Measurements from ENCODE around the gene CLSTN3. TPM values are rescaled to one million over a fixed set of nuclear protein-coding genes. Genes with fewer than 3 reads are reported as not detected.
"Not testable (repeated sequence)": the region's sequence is repeated elsewhere in the genome, so short reads cannot be mapped to it uniquely, and the experiment has no call there.

Gene CLSTN3
- total RNA-seq, 2 donors from 2014 or later = 6.1 to 8.3 TPM

- Histone ChIP-seq H3K36me3 (no peaks in the 10 kb centered on the region), H3K4me3 (no peak overlapping the region), H3K4me1 (no peaks in the 10 kb centered on the region), H3K27ac (no peak overlapping the region), H3K9me3 (no peaks in the 10 kb centered on the region), H3K27me3 (no peaks in the 10 kb centered on the region)
- TF ChIP-seq CTCF (IDR thresholded peaks at IDR 0.05) = no peak
- DNase-seq (ENCODE audit: low spot score) = no peak
Observed at GRCh38 chr12:7176595-7176994, 46.4 kb downstream of the CLSTN3 start.

- Histone ChIP-seq H3K27ac (no peak overlapping the region), H3K36me3 (no peaks in the 10 kb centered on the region), H3K4me1 (no peaks in the 10 kb centered on the region), H3K27me3 (no peaks in the 10 kb centered on the region), H3K4me3 (no peak overlapping the region), H3K9me3 (no peaks in the 10 kb centered on the region)
- no peak for TF ChIP-seq CTCF (IDR thresholded peaks at IDR 0.05)
- no peak for DNase-seq (ENCODE audit: low spot score)
Observed at GRCh38 chr12:7178481-7178880, 48.3 kb downstream of the CLSTN3 start.

- H3K4me3 ChIP-seq = no peak overlapping the region
- H3K36me3 ChIP-seq = no peaks in the 10 kb centered on the region
- DNase-seq (ENCODE audit: low spot score) = no peak
- no peaks in the 10 kb centered on the region for H3K27me3 ChIP-seq
- no peaks in the 10 kb centered on the region for H3K9me3 ChIP-seq
- no peaks in the 10 kb centered on the region for H3K4me1 ChIP-seq
- H3K27ac ChIP-seq = no peak overlapping the region
- TF ChIP-seq CTCF (IDR thresholded peaks at IDR 0.05) = no peak
Observed at GRCh38 chr12:7180685-7181084, 50.5 kb downstream of the CLSTN3 start.

- H3K4me3 ChIP-seq; H3K27ac ChIP-seq; DNase-seq (ENCODE audit: low spot score); H3K9me3 ChIP-seq; H3K36me3 ChIP-seq; H3K27me3 ChIP-seq: not testable (repeated sequence)
- peaks cover 0 to 22% of the 10 kb centered on the region in 2 donors for H3K4me1 ChIP-seq
Observed at GRCh38 chr12:7186058-7186457, 55.9 kb downstream of the CLSTN3 start.

GRCh38 chr12:7188562-7189397, 58.6 kb downstream of the CLSTN3 start:
- DNase-seq (ENCODE audit: low spot score) = peak; percentile 77
- peak overlapping the region; percentile 89 to 95 for H3K27ac ChIP-seq

More at GRCh38 chr12:7188562-7189397, 58.6 kb downstream of the CLSTN3 start:
- no peaks in the 10 kb centered on the region for H3K27me3 ChIP-seq
- no peaks in the 10 kb centered on the region for H3K9me3 ChIP-seq
- H3K4me3 ChIP-seq = peak overlapping the region; percentile 58 to 99
- H3K4me1 ChIP-seq = peaks cover 0 to 22% of the 10 kb centered on the region in 2 donors
- no peaks in the 10 kb centered on the region for H3K36me3 ChIP-seq
- peak; percentile 25 to 69 for TF ChIP-seq CTCF (IDR thresholded peaks at IDR 0.05)
